ENCODE measurements around the gene CHAD.

GRCh38 chr17:50465171-50465570 is 3.5 kb downstream of the CHAD start:
- TF ChIP-seq EP300 (IDR thresholded peaks at IDR 0.05) = no peak
- TF ChIP-seq POLR2AphosphoS5 (IDR thresholded peaks at IDR 0.05) = no peak

Data from sigmoid colon (tissue), 4 donors.